Muscle of leg (tissue), 11 donors: ENCODE measurements around the gene PODNL1. TPM values are rescaled to one million over a fixed set of nuclear protein-coding genes. Genes with fewer than 3 reads are reported as not detected.
A peak's percentile ranks its signal among the peaks of the same experiment; 100 is the strongest.

Experiments used
- DNase-seq: peaks from one replicate; pipeline ENCODE4 v3.0.0; 2013
- H3K27ac ChIP-seq: one replicate; pipeline ENCODE4 v1.5.1; 2013; ENCODE audit warnings: mild to moderate bottlenecking, low read length, control low read depth
- H3K27me3 ChIP-seq: one replicate; pipeline ENCODE4 v1.6.1; 2013; ENCODE audit warnings: low read length; ENCODE audit not compliant: control insufficient read depth, insufficient read depth
- H3K36me3 ChIP-seq: one replicate; pipeline ENCODE4 v1.6.1; 2013; ENCODE audit warnings: low read length; ENCODE audit not compliant: control insufficient read depth, insufficient read depth
- H3K4me1 ChIP-seq: one replicate; pipeline ENCODE4 v1.6.1; 2013; ENCODE audit warnings: low read length; ENCODE audit not compliant: control insufficient read depth, insufficient read depth
- H3K4me3 ChIP-seq: one replicate; pipeline ENCODE4 v1.5.1; 2013; ENCODE audit warnings: low read length, control low read depth
- H3K9me3 ChIP-seq: replicated peaks from 2 replicates; pipeline ENCODE4 v1.6.1; 2013; ENCODE audit warnings: low read depth, low read length; ENCODE audit not compliant: control insufficient read depth
- WGBS: methylation state at CpG from one replicate; pipeline ENCODE4 v1.1.5; 2013; ENCODE audit warnings: missing lambda C conversion rate; ENCODE audit not compliant: insufficient coverage; 5-methylcytosine and 5-hydroxymethylcytosine counted together
- polyA plus RNA-seq, 8 donors: library from polyadenylated mRNA; unstranded; fragments of 120-200 nt; gene quantifications; one replicate each; pipeline versions ENCODE4 v1.2.1 to v1.2.3, GENCODE V29; 2013; ENCODE audit warnings: inconsistent platforms in 1 of 8, low replicate concordance in 1 of 8; ENCODE audit not compliant: insufficient read length in 8 of 8, insufficient read depth in 1 of 8
- total RNA-seq: library from RNA; stranded (reverse); fragments of 120-200 nt; gene quantifications from one replicate; pipeline ENCODE4 v1.2.4, GENCODE V29; 2013

PODNL1 gene
- total and polyA plus RNA-seq, 9 donors = 0.09 to 1.4 (median 0.97) TPM

DNA sequence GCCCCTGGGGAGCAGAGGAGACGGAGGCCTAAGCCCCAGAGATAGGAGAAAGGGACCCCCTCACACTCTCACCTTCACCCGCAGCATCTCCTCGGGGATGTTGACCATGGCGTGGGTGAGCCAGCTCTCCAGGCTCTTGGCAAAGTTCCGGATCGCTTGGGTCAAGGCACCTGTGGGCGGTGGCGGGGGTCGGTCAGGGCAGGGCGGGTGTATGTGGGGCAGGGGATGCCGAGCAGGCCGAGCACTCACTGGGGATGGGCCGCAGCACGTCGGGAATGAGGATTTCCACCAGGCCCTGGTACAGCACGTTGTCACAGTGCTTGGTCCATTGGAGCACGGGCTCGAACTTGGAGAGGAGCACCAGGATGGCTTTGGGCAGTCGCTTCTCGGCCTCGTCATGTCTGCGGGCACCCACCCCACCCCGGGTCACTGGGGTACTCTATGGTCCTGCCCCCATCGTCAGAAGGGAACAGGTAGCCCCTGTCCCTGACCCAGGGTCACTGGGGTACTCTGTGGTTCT is 27.2 kb upstream of the PODNL1 start:
- WGBS = 88% methylated on average over 21 of the region's 24 CpGs
- Histone ChIP-seq H3K36me3 (peaks cover 81% of the 10 kb centered on the region), H3K27ac (no peak overlapping the region), H3K9me3 (no peaks in the 10 kb centered on the region), H3K4me1 (peaks cover 5% of the 10 kb centered on the region), H3K4me3 (no peak overlapping the region), H3K27me3 (no peaks in the 10 kb centered on the region)
- DNase-seq = no peak

- DNase-seq = no peak
- peaks cover 81% of the 10 kb centered on the region for H3K36me3 ChIP-seq
- H3K27me3 ChIP-seq = no peaks in the 10 kb centered on the region
- 100% methylated on average over 1 of the region's 5 CpGs for WGBS
- no peak overlapping the region for H3K27ac ChIP-seq
- peaks cover 5% of the 10 kb centered on the region for H3K4me1 ChIP-seq
- H3K9me3 ChIP-seq = no peaks in the 10 kb centered on the region
- no peak overlapping the region for H3K4me3 ChIP-seq
Measured at GRCh38 chr19:13964776-13965175, 26.6 kb upstream of the PODNL1 start.

GRCh38 chr19:13963603-13964105 is 25.4 kb upstream of the PODNL1 start:
- no peaks in the 10 kb centered on the region for H3K27me3 ChIP-seq
- 67% methylated on average over 46 of the region's 48 CpGs for WGBS
- DNase-seq = no peak
- H3K36me3 ChIP-seq = peaks cover 81% of the 10 kb centered on the region
- no peak overlapping the region for H3K27ac ChIP-seq
- H3K9me3 ChIP-seq = no peaks in the 10 kb centered on the region
- no peak overlapping the region for H3K4me3 ChIP-seq
- H3K4me1 ChIP-seq = peaks cover 5% of the 10 kb centered on the region

GRCh38 chr19:13962699-13963602 is 24.7 kb upstream of the PODNL1 start:
- Histone ChIP-seq H3K4me1 (peaks cover 5% of the 10 kb centered on the region), H3K36me3 (peaks cover 81% of the 10 kb centered on the region), H3K27ac (no peak overlapping the region), H3K27me3 (no peaks in the 10 kb centered on the region), H3K9me3 (no peaks in the 10 kb centered on the region), H3K4me3 (peak overlapping the region; percentile 8)
- WGBS = 38% methylated on average over 64 of the region's 89 CpGs
- peak; percentile 66 for DNase-seq

- peak; percentile 65 for DNase-seq
- Histone ChIP-seq H3K9me3 (no peaks in the 10 kb centered on the region), H3K27me3 (no peaks in the 10 kb centered on the region), H3K4me3 (no peak overlapping the region), H3K27ac (no peak overlapping the region), H3K36me3 (peaks cover 82% of the 10 kb centered on the region), H3K4me1 (peaks cover 5% of the 10 kb centered on the region)
- WGBS = 38% methylated on average over 25 of the region's 55 CpGs
Measured at GRCh38 chr19:13961826-13962698, 23.8 kb upstream of the PODNL1 start.

DNA sequence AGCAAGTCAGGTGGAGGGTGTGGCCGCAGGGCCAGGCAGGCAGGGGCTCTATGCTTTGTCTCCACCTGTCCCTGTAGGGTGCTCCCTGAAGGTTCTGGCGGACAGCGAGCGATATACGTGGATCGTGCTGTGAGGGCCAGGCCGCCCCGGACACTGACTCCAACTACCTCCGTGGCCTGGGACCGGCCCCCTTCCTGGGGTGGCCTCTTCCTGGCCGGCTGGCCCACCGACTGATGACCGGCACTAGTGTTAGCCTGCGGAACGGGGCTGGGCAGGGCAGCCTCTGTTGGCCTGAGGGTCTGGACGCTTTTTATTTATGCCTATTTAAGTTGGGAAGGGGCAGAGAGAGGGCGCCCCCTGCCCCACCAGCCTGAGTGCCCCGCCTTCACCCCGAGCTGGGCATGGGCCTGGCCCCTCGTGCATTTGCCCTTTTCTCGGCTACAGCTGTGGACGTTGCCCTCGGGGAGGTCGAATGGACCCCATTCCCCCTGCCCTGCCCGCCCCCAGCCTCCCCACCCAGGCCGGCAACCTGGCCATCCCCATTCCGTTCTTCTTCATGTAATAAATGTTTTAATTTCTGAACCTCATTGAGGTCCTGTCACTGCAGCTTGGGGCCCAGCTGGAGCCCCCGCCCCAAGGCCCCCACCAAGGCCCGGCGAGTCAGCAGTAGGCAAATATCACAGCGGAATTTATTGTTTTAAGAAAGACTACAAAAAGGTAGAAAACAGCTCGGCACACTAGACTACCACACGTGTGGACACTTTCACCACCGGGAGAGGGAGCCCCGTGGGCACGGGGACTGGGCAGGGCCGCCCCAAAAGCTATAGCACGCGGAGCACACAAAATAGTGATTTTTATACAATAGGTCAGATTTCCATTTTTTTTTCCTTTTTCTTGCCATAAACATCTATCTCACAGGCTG is 22.9 kb upstream of the PODNL1 start:
- Histone ChIP-seq H3K4me3 (no peak overlapping the region), H3K36me3 (peaks cover 82% of the 10 kb centered on the region), H3K27me3 (no peaks in the 10 kb centered on the region), H3K27ac (no peak overlapping the region), H3K4me1 (peaks cover 5% of the 10 kb centered on the region), H3K9me3 (no peaks in the 10 kb centered on the region)
- DNase-seq = no peak
- 88% methylated on average over 16 of the region's 39 CpGs for WGBS

DNA sequence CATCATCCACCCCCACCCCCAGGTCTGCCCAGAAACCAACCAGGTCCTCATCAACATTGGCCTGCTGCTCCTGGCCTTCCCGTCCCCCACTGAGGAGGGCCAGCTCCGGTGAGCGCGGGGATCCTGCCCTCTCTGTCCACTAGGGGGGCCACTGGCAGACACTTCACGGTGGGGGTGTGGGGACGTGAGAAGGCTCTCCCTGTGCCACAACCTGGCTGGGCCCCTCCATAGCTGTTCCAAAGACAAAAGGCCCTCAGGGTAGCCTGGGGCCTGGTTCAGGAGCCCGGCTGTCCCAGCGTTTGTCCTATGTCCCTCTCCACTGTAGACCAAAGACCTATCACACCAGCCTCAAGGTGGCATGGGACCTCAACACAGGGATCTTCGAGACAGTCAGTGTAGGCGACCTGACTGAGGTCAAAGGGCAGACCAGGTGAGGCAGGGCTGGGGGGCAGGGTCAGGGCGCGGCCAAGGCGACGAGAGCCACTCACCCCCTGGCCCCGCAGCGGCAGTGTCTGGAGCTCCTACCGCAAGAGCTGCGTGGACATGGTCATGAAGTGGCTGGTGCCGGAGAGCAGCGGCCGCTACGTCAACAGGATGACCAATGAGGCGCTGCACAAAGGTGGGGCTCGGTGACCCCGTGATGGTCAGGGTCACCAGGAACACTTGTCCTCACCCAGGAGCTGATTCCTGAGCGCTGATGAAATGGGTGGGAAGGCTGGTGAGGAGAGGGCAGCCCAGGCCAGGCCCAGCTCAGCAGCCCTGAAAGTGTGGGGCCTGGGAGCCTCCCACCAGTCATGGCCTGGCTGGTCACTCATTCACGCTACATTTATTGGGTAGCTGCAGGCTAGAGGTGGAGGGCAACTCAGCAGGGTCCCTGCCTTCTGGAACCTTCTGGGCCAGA is 22.0 kb upstream of the PODNL1 start:
- H3K9me3 ChIP-seq = no peaks in the 10 kb centered on the region
- 89% methylated on average over 20 of the region's 27 CpGs for WGBS
- no peak overlapping the region for H3K4me3 ChIP-seq
- H3K36me3 ChIP-seq = peaks cover 82% of the 10 kb centered on the region
- no peaks in the 10 kb centered on the region for H3K27me3 ChIP-seq
- no peak overlapping the region for H3K27ac ChIP-seq
- peaks cover 5% of the 10 kb centered on the region for H3K4me1 ChIP-seq
- DNase-seq = no peak

DNA sequence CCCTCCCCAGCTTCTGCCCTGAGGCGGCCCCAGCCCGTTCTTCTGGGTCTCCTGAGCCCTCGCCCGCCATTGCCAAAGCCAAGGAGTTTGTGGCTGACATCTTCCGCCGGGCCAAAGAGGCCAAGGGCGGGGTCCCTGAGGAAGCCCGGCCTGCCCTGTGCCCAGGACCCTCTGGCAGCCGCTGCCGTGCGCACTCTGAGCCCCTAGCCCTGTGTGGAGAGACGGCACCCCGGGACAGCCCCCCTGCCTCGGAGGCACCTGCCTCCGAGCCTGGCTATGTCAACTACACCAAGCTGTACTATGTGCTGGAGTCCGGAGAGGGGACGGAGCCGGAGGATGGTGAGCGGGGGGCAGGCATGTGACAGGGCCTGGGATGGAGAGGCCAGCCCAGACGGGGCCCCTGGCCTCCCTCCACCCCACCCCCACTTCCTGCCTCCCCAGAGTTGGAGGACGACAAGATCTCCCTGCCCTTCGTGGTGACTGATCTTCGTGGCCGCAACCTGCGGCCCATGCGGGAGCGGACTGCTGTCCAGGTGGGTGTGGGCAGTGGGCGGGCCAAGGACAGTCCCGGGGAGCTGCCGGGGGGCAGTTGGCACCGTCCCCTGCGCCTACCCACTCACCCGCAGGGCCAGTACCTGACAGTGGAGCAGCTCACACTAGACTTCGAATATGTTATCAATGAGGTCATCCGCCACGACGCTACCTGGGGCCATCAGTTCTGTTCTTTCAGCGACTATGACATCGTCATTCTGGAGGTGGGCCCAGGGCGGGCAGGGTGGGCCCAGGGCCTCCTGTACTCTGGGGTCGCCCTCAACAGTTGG is 21.1 kb upstream of the PODNL1 start:
- Histone ChIP-seq H3K27me3 (no peaks in the 10 kb centered on the region), H3K4me1 (peaks cover 5% of the 10 kb centered on the region), H3K4me3 (no peak overlapping the region), H3K9me3 (no peaks in the 10 kb centered on the region), H3K36me3 (peaks cover 81% of the 10 kb centered on the region), H3K27ac (no peak overlapping the region)
- 80% methylated on average over 35 of the region's 41 CpGs for whole genome bisulfite sequencing
- DNase-seq = no peak
